ENCODE results near the gene DUSP8. TPM values are rescaled to one million over a fixed set of nuclear protein-coding genes. Genes with fewer than 3 reads are reported as not detected.
"Not testable (repeated sequence)": the region's sequence is repeated elsewhere in the genome, so short reads cannot be mapped to it uniquely, and the experiment has no call there.

The DUSP8 gene
- total and polyA plus RNA-seq, 11 donors: 9.8 to 29.9 (median 16.5) TPM

- 91 to 95% (median 93%) methylated on average over 11 of the region's 11 CpGs for WGBS, 4 donors
- intact Hi-C loops (cut with DNase I): no loop called here
- Histone ChIP-seq H3K36me3 (no peaks in the 10 kb centered on the region), H3K27me3 (peaks cover 0 to 27% (median 5%) of the 10 kb centered on the region in 9 donors), H3K4me1 (peaks cover 0 to 10% (median 0%) of the 10 kb centered on the region in 12 donors), H3K9me3 (no peaks in the 10 kb centered on the region), H3K27ac (no peak overlapping the region), H3K4me3 (no peak overlapping the region)
- peak in 1 of 4 donors; percentile 10 for ATAC-seq
- no peak for DNase-seq
- no peak for TF ChIP-seq POLR2A (IDR thresholded peaks at IDR 0.05)
- no peak for TF ChIP-seq CTCF (IDR thresholded peaks at IDR 0.05)
These were observed 32.1 kb upstream of the DUSP8 start for GRCh38 chr11:1604181-1604580.

- Histone ChIP-seq H3K4me3 (no peak overlapping the region), H3K27ac (no peak overlapping the region), H3K9me3 (no peaks in the 10 kb centered on the region), H3K36me3 (no peaks in the 10 kb centered on the region), H3K4me1 (peaks cover 0 to 9% (median 0%) of the 10 kb centered on the region in 12 donors), H3K27me3 (peaks cover 0 to 27% (median 5%) of the 10 kb centered on the region in 9 donors)
- no peak for TF ChIP-seq POLR2A (IDR thresholded peaks at IDR 0.05)
- TF ChIP-seq CTCF (IDR thresholded peaks at IDR 0.05): no peak
- ATAC-seq (no peak), DNase-seq (no peak)
- intact Hi-C loops (cut with DNase I): no loop called here
- WGBS, 4 donors: 78 to 87% (median 84%) methylated on average over 1 of the region's 1 CpG
These were observed 31.6 kb upstream of the DUSP8 start for GRCh38 chr11:1603629-1604028.

GRCh38 chr11:1601663-1602062 is 29.6 kb upstream of the DUSP8 start:
- H3K36me3 ChIP-seq; ATAC-seq; intact Hi-C loops (cut with DNase I); DNase-seq; H3K9me3 ChIP-seq; H3K27ac ChIP-seq; H3K4me3 ChIP-seq; H3K4me1 ChIP-seq: not testable (repeated sequence)
- peaks cover 0 to 21% (median 5%) of the 10 kb centered on the region in 9 donors for H3K27me3 ChIP-seq
- 56 to 87% (median 74%) methylated on average over 3 of the region's 3 CpGs for WGBS, 4 donors

GRCh38 chr11:1600626-1601025 is 28.6 kb upstream of the DUSP8 start:
- 76 to 82% (median 80%) methylated on average over 5 of the region's 5 CpGs for WGBS, 4 donors
- TF ChIP-seq CTCF (IDR thresholded peaks at IDR 0.05) (no peak), POLR2A (IDR thresholded peaks at IDR 0.05) (no peak)
- ATAC-seq (no peak), DNase-seq (no peak)
- intact Hi-C loops (cut with DNase I): no loop called here
- Histone ChIP-seq H3K27me3 (peaks cover 0 to 20% (median 5%) of the 10 kb centered on the region in 9 donors), H3K36me3 (no peaks in the 10 kb centered on the region), H3K4me3 (no peak overlapping the region), H3K9me3 (no peaks in the 10 kb centered on the region), H3K4me1 (peaks cover 0 to 5% (median 0%) of the 10 kb centered on the region in 12 donors), H3K27ac (no peak overlapping the region)

- DNase-seq (no peak), ATAC-seq (no peak)
- Histone ChIP-seq H3K27me3 (peaks cover 0 to 8% (median under 1%) of the 10 kb centered on the region in 9 donors), H3K4me1 (peaks cover 0 to 10% (median 0%) of the 10 kb centered on the region in 12 donors), H3K27ac (no peak overlapping the region), H3K4me3 (no peak overlapping the region), H3K9me3 (no peaks in the 10 kb centered on the region), H3K36me3 (no peaks in the 10 kb centered on the region)
- intact Hi-C loops (cut with DNase I): no loop called here
- WGBS, 4 donors: 46 to 80% (median 68%) methylated on average over 5 to 6 of the region's 6 CpGs
- TF ChIP-seq CTCF (IDR thresholded peaks at IDR 0.05) (no peak), POLR2A (IDR thresholded peaks at IDR 0.05) (no peak)
These were observed 26.7 kb upstream of the DUSP8 start for GRCh38 chr11:1598816-1599215.

- H3K4me3 ChIP-seq; H3K27me3 ChIP-seq; H3K9me3 ChIP-seq; ATAC-seq; H3K4me1 ChIP-seq; intact Hi-C loops (cut with DNase I); DNase-seq; H3K36me3 ChIP-seq; H3K27ac ChIP-seq: not testable (repeated sequence)
- WGBS, 4 donors: 85 to 88% (median 87%) methylated on average over 3 of the region's 3 CpGs
These were observed 26.3 kb upstream of the DUSP8 start for GRCh38 chr11:1598406-1598805.
